ENCODE results near the gene CCDC92.
"Not testable (repeated sequence)": the region's sequence is repeated elsewhere in the genome, so short reads cannot be mapped to it uniquely, and the experiment has no call there.

CCDC92 gene

DNA sequence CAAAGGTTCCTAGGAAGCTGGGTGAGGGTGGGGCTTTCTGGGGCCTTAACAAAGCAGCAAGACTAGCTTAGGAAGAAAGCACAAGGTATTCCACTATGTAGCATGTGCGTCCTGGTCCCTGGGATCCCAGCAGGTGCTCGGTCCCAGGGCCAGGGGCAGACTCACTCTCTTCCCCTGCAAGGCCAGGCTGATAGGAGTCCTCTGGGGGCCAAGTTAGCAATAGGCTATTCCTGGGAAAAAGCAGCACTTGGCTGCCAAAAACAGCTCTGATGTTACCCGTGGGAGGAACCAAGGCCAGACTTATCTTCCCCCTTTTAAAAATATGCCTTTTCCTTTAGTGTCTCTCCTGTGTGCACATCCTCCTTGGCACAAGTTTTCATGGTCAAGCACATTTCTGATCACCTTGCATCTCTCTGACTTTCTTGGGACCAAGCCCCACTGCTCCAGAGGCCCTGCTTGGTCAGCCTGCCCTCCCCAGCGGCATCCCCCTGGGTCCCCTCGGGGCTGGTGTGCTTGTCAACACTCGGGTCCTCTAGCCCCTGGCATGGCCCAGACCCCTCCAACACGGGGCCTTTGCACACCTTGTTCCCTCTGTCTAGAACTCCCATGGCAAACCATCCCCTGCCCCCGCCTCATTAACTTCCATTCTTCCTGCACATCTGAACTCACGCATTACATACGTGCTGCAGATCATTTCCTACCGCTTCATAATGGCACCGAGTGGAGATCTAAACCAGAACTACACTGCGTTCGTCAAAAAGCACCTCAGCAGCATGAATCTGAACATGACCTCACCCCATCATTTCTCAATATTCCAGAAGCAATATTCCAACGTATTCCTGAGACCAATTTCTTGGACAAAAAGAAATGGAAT, 21.9 kb downstream of the CCDC92 start:
- in situ Hi-C loops (cut with MboI; ENCODE audit: low sequenced_read_pairs) = no loop called here

DNA sequence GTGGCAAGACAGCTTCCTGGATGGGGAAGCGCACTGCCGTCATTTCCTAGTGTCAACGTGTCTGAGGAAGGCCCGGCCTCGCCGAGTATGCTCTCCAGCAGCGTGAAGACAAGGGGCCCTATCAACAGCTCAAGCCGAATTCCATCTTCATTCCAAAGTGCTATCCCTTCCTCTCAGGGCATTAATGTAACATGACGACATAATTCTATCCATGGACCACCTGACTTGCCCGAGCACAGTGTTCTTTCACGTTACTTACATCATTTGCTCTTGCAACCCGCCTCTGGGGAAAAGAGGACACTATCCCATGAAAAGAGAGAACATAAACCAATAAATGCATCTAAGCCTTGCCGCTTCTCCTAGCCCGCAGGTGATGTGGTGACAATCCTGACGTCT, 22.9 kb downstream of the CCDC92 start:
- in situ Hi-C loops (cut with MboI; ENCODE audit: low sequenced_read_pairs) = no loop called here

DNA sequence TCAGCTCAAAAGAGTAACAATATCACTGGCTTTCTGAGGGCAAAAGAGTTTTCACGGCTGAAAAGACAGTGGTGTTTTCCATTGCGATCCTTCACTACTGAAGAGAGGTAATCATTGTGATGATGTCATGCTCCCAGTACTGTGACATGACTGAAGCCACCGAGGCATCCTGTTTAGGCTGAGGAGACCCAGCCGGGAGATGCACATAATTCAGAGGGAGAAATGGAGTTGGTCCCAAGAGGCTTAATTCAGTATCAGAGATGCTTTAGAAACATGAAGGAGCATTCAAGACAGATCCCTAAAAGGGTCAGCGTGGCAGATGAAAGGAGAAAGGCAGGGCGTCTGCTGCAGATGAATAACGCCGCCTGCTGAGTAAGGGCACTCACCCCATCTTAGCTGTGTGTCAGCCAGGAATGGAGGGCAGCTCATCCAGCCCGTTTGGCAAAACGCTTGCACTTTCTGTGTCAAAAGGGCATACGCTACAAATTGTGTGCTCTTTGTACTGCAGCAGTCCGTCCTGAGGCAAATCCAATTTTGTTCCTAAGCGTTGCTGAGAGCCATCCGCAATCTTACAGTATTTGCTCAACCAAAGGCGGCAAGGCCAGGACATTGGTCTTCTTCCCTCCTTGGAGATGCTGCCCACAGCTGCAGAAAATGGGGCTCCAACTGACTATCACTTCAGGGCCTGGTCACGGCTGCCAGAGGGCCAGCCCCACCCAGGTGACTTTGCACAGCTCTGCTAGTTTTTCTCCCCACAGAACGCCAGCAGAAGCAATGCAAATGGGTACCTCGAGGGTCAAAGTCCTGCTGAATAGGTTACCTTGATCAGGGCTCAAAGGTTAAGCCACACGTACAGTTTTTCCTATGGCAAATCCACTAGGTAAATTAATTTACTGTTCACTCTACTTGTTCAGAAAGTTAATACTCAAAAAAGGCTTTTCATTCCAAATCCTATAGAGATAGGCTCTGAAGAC, 23.5 kb downstream of the CCDC92 start:
- in situ Hi-C loops (cut with MboI; ENCODE audit: low sequenced_read_pairs) = no loop called here

DNA sequence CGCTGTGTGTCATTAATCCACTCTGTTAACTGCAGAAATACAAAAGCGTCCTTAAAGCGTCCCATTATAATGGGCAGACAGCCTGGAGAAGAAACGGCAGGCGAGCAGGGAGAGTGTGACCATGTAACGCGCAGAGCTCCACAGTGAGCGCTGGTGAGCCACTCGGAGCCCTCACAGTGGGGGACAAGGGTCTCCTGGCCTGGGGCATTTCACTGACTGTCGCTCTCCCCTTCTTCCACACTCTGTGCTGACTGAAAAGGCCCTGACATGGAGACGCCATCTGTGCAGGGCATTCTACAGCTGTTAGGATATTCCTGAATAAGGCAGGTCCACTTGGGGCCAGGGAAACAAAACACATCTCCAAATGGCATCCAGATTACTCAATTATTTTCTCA, 24.2 kb downstream of the CCDC92 start:
- in situ Hi-C loops (cut with MboI; ENCODE audit: low sequenced_read_pairs) = no loop called here

DNA sequence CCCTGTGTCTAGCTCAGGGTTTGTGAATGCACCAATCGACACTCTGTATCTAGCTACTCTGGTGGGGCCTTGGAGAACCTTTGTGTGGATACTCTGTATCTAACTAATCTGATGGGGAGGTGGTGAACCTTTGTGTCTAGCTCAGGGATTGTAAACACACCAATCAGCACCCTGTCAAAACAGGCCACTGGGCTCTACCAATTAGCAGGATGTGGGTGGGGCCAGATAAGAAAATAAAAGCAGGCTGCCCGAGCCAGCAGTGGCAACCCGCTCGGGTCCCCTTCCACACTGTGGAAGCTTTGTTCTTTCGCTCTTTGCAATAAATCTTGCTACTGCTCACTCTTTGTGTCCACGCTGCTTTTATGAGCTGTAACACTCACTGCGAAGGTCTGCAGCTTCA, 25.1 kb downstream of the CCDC92 start:
- in situ Hi-C loops (cut with MboI; ENCODE audit: low sequenced_read_pairs) = not testable (repeated sequence)

DNA sequence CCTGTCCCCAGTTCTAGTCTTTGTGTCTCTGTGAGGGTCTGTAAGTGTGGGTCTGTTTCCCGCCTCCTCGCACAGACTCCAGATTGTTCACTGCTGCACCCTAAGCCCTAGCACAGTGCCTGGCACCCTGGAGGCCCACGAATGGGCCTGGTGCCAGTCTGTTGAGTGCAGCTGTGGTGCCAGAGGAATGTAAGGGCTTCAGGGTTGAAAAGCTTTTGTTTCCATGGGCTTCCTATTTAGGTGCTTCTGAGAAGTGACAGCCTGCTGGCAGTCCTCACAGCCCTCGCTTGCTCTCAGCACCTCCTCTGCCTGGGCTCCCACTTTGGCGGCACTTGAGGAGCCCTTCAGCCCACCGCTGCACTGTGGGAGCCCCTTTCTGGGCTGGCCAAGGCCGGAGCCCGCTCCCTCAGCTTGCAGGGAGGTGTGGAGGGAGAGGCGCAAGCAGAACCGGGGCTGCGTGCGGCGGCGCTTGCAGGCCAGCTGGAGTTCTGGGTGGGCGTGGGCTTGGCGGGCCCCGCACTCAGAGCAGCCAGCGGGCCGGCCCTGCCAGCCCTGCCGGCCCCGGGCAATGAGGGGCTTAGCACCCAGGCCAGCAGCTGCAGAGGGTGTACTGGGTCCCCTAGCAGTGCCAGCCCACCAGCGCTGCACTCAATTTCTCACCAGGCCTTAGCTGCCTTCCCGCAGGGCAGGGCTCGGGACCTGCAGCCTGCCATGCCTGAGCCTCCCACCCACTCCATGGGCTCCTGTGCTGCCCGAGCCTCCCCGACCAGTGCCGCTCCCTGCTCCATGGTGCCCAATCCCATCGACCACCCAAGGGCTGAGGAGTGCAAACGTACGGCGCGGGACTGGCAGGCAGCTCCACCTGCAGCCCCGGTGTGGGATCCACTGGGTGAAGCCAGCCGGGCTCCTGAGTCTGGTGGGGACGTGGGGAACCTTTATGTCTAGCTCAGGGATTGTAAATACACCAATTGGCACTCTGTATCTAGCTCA, 25.8 kb downstream of the CCDC92 start:
- in situ Hi-C loops (cut with MboI; ENCODE audit: low sequenced_read_pairs) = not testable (repeated sequence)

DNA sequence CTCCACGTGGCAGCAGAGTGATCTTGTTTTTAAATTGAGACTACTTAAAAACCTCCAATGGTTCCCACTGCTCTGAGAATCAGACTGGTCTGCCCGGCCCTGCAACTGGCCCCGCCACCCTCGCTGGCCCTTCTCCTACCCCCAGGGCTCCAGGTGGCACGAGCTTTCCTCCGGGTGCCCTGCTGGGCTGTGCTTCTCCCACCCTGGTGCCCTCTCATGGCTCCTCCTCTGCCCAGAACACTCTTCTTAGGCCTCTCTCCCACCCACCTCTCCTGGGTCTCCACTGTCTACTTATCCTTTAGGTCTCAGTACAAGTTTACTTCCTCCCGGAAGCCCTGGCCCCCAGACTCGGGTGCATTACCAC, 26.5 kb downstream of the CCDC92 start:
- in situ Hi-C loops (cut with MboI; ENCODE audit: low sequenced_read_pairs) = no loop called here

DNA sequence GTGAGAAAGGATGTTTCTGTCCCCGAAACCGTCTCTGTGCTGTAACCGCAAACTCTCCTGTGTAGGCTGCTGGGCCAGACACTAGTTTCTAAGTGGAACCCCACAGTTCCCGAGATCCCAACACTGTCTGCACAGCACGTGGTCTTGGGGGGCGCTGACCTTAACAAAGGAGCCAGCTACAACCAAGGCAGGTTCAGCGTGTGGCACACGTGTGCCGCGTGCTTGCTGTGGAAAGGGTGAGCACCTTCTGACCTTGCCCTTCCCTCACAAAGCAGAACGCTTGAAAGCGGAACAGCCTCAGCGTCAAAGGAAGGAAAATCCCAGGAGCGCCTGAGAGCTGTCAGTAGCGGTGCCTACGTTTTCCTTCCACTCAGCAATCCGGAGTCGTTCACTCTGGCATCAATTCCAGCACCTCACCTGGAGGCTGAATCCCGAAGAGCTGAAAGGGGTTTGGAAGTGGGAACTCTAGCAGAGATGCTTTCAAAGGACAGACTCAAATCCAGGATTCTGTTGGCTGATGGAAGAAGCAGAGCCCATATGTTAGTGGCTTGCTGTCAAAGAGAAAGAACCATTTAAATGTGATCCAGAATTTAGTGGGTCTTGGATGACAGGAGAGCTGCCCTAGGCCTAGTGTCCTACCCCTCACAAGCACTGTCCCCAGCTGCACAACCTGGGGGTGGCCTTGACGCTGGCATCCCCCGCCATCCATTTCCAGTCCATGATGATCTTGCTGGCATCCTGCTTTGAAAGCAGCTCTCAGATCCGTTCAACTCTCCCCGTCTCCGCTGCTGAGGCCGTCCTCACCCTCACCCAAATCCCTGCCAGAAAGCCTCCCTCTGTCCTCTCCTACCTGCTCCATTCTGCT, 27.1 kb downstream of the CCDC92 start:
- in situ Hi-C loops (cut with MboI; ENCODE audit: low sequenced_read_pairs) = no loop called here

DNA sequence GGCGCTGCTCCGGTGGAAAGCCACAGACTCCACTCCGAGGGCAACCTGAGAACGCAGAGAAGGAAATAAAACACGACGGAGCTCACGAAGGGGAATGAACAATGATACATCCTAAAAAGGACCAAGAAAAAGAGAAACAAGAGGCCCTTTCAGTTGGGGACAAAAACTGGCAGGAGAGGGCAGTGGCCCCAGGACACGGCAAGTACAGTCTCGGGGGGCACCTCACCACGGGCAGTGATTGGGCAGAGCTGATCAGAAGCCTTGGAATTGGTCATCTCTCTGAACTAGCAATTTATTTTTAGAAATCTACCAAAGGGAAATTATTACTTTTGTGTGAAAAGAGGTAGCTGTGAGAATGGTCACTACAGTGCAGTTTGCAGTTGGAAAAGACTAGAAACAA, 27.9 kb downstream of the CCDC92 start:
- in situ Hi-C loops (cut with MboI; ENCODE audit: low sequenced_read_pairs) = no loop called here

DNA sequence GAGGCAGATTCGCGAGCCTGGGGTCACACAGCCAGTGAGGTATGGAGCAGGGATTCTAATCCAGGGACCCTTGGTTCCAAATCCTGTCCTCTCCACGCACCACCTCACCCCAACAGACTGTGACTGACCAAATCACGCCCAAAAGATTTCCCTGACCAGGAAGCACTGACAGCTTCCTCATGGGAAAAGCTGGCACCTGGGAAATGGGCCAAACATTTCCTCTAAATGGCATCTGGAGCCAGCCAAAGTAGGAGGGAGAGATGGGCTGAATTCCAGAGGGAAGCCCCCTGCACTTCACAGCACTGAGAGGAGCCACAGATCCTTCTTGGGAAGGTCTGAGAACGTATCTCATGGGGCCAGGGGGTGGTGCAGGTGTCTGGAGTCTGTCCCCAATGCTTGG, 28.8 kb downstream of the CCDC92 start:
- in situ Hi-C loops (cut with MboI; ENCODE audit: low sequenced_read_pairs) = no loop called here

DNA sequence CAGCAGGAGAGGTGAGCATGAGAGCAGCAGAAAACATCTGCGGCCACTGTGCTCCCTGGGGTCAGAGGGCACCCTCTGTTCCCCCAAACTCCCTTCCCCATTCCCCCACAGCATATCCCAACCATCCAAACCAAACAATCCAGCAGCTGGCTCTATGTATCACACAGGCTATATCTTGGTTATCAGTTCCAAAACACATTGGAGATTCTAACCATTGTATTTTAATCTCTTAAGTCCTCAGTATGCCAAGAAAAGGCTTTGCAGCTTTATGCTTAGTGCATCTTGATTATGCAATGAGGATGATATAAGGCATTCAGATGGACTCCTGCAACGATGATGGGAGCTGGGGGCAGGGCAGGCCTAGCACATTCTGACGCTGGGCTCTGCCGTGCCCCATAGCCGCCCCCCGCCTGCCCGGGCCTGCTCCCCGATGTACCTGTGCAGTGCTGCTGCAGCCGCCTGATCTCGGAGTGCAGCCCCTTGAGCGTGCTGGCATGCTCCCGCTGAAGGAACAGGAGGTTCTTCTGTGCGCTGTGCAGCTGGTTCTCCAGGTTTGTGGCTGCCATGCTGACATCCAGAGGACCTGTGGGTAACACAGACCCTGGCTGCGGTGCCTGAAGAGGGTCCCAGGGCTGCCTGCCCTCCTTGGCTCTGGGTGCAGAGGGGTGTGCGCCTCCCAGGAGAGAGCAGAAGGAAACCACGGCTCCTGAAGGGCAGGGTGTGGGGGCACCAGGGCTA, 29.6 kb downstream of the CCDC92 start:
- in situ Hi-C loops (cut with MboI; ENCODE audit: low sequenced_read_pairs) = no loop called here

DNA sequence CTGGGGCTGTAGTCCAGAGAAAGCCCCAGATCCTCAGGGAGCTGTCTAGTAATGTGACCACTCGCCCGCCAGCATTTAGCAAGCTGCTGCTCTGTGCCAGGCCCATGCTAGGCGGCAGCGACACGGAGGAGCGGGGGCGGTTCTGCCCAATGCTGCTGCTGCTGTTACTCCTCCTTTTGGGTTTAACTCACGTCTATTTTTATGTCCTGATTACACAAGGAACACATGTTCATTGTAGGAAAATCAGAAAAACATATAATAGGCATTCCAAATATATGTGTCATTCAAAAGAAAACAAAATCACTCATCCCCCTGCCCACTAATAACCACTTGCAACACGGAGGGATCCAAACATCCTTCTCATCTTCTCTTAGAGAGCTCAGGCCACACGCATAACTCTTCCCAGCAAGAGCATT, 30.4 kb downstream of the CCDC92 start:
- in situ Hi-C loops (cut with MboI; ENCODE audit: low sequenced_read_pairs) = no loop called here

DNA sequence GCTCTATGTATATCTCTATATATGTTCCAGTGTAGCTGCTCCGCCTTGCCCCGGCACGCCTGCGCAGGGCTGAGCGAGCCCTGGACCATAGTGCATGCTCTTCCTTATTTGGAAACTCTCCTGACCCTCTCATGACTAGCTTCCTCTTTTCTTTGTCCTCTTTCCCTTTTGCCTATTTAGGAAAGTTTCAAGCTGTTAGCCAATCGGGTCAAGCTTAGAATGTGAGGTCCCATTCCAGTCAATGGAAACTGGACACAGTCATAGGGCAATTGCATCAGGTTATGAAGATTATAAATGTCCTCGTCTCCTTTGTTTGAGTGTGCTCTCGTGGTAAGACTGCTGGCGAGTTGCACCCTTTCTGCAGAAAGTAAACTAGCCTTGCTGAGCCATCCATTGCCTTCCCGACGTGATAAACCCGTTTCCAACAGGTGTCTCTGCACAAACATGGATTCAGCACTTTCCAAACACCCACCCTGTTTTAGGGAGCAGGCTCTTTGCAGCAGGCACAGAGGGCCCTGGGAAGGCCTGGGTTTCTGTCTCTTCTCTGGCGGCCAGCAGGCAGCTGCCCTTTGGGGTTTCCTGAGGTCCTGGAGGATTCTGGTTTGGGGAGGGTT, 30.9 kb downstream of the CCDC92 start:
- in situ Hi-C loops (cut with MboI; ENCODE audit: low sequenced_read_pairs) = no loop called here

DNA sequence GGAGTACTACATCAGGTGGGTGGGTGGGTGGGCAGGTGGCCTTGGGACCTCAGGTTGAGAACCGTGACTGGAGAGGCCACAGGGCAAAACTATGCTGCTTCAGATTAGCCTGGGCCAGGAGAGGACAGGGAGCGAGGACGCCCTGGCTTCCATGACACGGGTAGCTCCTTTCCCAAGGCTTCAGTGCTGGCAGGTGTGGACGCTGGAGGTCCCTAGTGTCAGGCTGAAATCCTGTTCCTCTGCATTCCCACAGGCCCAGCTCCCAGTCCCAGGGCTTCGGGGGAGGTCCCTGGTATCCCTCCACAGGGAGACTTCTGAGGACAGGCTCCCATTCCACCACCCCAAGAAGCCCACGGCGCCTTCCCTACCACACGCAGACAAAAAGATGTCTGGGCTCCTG, 31.6 kb downstream of the CCDC92 start:
- in situ Hi-C loops (cut with MboI; ENCODE audit: low sequenced_read_pairs) = no loop called here

DNA sequence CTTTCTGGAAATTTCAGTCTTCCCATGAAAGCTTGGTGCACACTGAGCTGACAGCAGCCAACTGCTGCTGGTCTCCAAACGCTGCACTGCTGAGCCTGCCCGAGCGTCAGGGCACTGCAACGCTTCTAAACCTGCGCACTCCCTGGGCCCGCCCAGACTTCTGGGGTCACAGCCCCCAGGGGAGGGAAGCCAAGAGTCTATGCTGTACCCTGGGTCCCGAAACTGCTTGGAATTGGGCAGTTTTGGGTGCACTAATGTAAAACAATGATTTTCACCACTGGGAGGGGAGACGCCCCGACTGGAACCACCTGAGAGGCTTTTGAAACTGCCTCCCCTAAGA, 32.0 kb downstream of the CCDC92 start:
- in situ Hi-C loops (cut with MboI; ENCODE audit: low sequenced_read_pairs) = no loop called here

DNA sequence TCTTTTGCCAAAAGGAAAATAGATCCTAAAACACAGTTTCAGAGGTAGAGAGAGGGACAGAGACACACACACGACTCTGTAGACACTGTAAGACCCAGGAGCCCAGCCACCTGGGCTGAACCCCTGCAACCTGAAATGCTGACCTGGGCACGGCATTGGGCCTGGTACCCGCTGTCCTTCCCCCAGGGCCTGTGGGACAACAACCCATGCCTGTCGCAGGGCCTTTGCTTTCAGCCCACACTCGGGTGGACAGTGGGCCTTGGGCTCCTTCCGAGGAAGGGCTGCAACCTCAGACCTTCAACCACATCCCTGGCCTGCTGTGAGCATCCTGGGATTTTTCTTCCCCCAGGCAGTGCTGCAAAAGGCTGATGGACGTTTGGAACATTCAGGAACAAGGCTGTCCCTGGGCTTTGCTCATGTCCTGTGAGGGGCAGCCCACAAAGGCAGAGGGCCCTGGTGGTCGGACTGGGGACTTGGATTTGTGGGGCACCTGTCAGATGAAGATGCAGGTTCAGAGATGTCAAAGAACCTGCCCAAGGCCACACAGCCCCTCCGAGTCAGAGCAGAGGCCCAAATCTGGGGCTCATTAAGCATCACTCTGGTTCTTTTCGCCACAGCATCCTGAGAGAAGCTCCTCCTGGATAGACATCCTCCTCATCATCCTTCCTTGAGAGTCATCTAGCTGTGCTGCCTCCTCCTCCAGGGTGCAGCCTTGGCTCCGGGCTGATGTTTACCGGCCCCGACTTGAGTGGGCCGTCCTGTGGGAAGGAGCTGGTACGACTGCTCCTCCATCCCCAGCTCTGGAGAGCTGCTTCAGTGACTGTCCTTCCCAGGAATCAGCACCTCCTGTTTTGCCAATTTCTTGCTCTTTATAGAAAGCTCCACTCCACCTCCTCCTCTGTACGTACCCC, 32.7 kb downstream of the CCDC92 start:
- in situ Hi-C loops (cut with MboI; ENCODE audit: low sequenced_read_pairs) = no loop called here

DNA sequence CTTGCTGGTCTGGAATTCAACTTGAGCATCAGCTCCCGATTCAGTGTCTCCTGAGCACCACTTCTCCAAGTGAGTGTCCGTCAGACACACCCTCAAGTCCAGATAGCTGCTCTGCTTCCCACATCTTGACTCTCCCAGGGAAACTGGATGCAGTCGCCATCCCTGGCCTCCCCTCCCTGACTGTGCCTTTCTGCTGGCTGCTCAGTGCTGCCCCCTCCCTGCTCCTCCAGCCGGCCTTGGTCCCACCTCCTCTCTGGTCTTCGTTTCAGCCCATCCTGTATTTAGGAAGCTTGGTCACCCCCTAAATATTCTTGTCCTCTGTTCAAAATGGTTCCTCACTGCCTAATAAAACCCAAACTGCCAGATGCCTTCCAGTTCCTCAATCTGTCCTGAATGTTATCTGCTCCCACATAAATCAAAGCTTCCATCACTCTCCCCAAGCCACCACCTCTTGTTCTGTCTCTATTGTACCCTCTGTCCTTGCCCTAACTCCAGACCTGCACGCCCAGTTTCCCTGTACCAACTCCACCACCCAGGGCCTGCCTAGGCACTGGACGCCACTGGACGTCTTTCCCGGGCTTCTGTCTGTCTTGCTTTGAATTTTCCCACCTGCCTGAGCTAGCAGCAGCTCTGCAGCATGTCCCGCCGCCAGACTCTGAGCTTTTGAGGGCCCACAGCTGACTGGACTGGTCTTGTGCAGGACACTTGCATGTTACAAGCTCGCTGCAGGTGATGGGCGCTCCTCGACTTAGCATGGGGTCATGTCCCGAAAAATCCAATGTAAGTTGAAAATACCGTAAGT, 33.8 kb downstream of the CCDC92 start:
- in situ Hi-C loops (cut with MboI; ENCODE audit: low sequenced_read_pairs) = no loop called here

Measured in HL-60/S4 treated with phorbol 12-myristate 13-acetate at 8.2 ng/mL for 4 days and 3 days (cell line).